IMR-90 (cell line): ENCODE results near the gene CRACR2B.

Source experiments
- CEBPB ChIP-seq: IDR thresholded peaks from 2 replicates; pipeline ENCODE4 v1.6.1; 2012; ENCODE audit warnings: low read depth, low read length, improper control_type of control experiment
- CHD1 ChIP-seq: IDR thresholded peaks from 2 replicates; pipeline ENCODE4 v1.6.1; 2012; ENCODE audit warnings: low read depth, low read length, improper control_type of control experiment
- FOS ChIP-seq: fragments of 150-350 bp; IDR thresholded peaks from 2 replicates; pipeline ENCODE4 v1.6.1; 2016; ENCODE audit warnings: low read depth, low read length
- MAFK ChIP-seq: IDR thresholded peaks from 2 replicates; pipeline ENCODE4 v1.6.1; 2012; ENCODE audit warnings: low read depth, low read length, improper control_type of control experiment
- MAZ ChIP-seq: IDR thresholded peaks from 2 replicates; pipeline ENCODE4 v1.6.1; 2012; ENCODE audit warnings: low read depth, mild to moderate bottlenecking, low read length, improper control_type of control experiment, moderate library complexity, borderline replicate concordance
- MXI1 ChIP-seq: IDR thresholded peaks from 2 replicates; pipeline ENCODE4 v1.6.1; 2012; ENCODE audit warnings: low read depth, mild to moderate bottlenecking, low read length, moderate library complexity, borderline replicate concordance
- POLR2A ChIP-seq: IDR thresholded peaks from 2 replicates; pipeline ENCODE4 v1.6.1; 2012; ENCODE audit warnings: mild to moderate bottlenecking, low read depth, low read length
- RAD21 ChIP-seq: IDR thresholded peaks from 2 replicates; pipeline ENCODE4 v1.6.1; 2012; ENCODE audit warnings: low read length, improper control_type of control experiment
- RCOR1 ChIP-seq: IDR thresholded peaks from 2 replicates; pipeline ENCODE4 v1.6.1; 2012; ENCODE audit warnings: mild to moderate bottlenecking, low read length, improper control_type of control experiment; ENCODE audit not compliant: insufficient replicate concordance
- RFX5 ChIP-seq: IDR thresholded peaks from 2 replicates; pipeline ENCODE4 v1.8.0; 2012; ENCODE audit warnings: low read depth, mild to moderate bottlenecking, low read length, moderate library complexity
- TF ChIP-seq, protein P1 (sequence below): conservative IDR thresholded peaks from 2 replicates; pipeline ENCODE4 v1.5.1; 2012; ENCODE audit warnings: mild to moderate bottlenecking, low read depth, low read length, improper control_type of control experiment
- TF ChIP-seq, protein P2 (sequence below): fragments of 150-350 bp; IDR thresholded peaks from 2 replicates; pipeline ENCODE4 v1.6.1; 2016; ENCODE audit warnings: low read depth, mild to moderate bottlenecking, low read length, moderate library complexity, borderline replicate concordance

DNA sequence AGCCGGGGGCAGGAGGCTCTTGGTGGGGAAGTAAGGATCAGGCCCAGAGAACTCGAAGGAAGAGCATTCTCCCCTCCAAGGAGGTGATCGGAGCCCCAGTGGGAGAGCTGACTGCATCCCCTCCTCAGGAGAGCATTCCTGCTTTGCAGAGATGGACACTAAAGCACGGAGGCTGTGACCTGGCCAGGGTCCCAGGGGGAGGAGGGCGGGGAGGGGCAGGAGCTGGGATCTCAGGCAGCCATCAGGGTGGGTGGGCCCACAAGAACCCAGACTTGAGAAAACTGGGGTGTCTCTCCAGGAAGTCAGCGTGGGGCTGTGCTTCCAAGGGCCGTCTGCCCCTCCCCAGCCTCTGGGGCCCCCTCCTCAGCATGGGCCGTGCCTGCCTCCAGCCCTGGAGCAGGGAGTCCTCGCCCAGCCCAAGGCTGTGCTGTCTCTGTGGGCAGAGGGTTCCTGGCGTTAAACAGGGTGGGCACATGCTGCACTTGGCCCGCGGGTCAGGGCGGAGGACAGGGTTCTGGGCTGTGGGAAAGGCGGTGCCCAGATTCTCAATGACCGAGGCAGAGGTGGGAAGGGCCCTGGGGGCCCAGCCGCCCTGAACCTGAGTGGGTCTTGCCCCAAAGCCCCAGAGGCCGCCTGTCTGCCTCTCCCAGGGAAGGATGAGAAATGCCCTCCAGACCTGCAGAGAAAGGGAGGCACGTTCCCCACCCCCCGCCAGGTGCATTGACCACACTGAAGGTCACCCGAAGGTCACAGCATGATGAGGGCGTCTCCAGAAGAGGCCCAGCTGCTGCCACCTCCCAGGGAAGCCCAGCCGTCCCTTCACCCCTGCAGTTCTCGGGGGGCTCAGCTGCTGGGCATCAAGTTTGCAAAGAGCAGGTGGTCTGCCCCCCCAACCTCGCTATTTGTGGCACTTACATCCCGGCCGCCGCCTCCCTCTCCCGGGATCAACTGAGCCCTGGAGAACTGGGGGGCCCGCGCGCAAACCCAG is 38.5 kb upstream of the CRACR2B start:
- no peak for TF ChIP-seq RFX5
- TF ChIP-seq, protein P1, sequence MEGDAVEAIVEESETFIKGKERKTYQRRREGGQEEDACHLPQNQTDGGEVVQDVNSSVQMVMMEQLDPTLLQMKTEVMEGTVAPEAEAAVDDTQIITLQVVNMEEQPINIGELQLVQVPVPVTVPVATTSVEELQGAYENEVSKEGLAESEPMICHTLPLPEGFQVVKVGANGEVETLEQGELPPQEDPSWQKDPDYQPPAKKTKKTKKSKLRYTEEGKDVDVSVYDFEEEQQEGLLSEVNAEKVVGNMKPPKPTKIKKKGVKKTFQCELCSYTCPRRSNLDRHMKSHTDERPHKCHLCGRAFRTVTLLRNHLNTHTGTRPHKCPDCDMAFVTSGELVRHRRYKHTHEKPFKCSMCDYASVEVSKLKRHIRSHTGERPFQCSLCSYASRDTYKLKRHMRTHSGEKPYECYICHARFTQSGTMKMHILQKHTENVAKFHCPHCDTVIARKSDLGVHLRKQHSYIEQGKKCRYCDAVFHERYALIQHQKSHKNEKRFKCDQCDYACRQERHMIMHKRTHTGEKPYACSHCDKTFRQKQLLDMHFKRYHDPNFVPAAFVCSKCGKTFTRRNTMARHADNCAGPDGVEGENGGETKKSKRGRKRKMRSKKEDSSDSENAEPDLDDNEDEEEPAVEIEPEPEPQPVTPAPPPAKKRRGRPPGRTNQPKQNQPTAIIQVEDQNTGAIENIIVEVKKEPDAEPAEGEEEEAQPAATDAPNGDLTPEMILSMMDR = no peak
- no peak for TF ChIP-seq POLR2A
- TF ChIP-seq MAFK = no peak
- TF ChIP-seq RCOR1 = no peak
- no peak for TF ChIP-seq RAD21
- no peak for TF ChIP-seq FOS
- no peak for TF ChIP-seq MAZ
- TF ChIP-seq, protein P2, sequence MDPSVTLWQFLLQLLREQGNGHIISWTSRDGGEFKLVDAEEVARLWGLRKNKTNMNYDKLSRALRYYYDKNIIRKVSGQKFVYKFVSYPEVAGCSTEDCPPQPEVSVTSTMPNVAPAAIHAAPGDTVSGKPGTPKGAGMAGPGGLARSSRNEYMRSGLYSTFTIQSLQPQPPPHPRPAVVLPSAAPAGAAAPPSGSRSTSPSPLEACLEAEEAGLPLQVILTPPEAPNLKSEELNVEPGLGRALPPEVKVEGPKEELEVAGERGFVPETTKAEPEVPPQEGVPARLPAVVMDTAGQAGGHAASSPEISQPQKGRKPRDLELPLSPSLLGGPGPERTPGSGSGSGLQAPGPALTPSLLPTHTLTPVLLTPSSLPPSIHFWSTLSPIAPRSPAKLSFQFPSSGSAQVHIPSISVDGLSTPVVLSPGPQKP = no peak
- TF ChIP-seq MXI1 = no peak
- no peak for TF ChIP-seq CEBPB
- no peak for TF ChIP-seq CHD1
